HepG2 (cell line): ENCODE results near the gene TJP2. TPM values are rescaled to one million over a fixed set of nuclear protein-coding genes. Genes with fewer than 3 reads are reported as not detected.
A peak's percentile ranks its signal among the peaks of the same experiment; 100 is the strongest.

Experiments used
- ATAC-seq: fragments of 200-7000 bp; cut with Tn5 transposase; 3 replicates; pipeline ENCODE4 v1.9.1; 2020; ENCODE audit warnings: mild to moderate bottlenecking, moderate library complexity
- BruUV-seq: library from RNA; stranded (reverse); fragments of 400-500 nt; replicated peaks from 2 replicates; lab custom pipeline; 2021; lab: Mats Ljungman, UMichigan
- CTCF ChIA-PET: fragments of 300-600 bp; formaldehyde crosslinking; extraction: SDS; loops from one replicate; lab custom pipeline; 2021; ENCODE audit warnings: low total read pairs, inconsistent platforms, low intra/inter-chr PET ratio; lab: Yijun Ruan, JAX
- POLR2A ChIA-PET: fragments of 350-600 bp; sonication (Branson Sonifier 250); formaldehyde crosslinking; loops from one replicate; lab custom pipeline; 2020; ENCODE audit warnings: antibody characterized with exemption, inconsistent platforms; lab: Yijun Ruan, JAX
- DNase-seq: peaks from one replicate; pipeline ENCODE4 v3.0.0-alpha.2; 2015; ENCODE audit warnings: low spot score
- FAIRE-seq: peaks from 3 replicates; lab custom pipeline; 2011; peaks lifted over from hg19 to GRCh38; lab: Jason Lieb, UNC
- H2AFZ ChIP-seq: one replicate; pipeline ENCODE4 v1.6.1; 2011; ENCODE audit warnings: low read length, inconsistent platforms
- H3K27ac ChIP-seq: fragments of 300-600 bp; 3 replicates; pipeline ENCODE4 v1.8.0; 2011; ENCODE audit warnings: mixed run types, mild to moderate bottlenecking, mixed read lengths, low read length, inconsistent platforms; ENCODE audit not compliant: insufficient read depth; ENCODE audit errors: extremely low read length
- H3K27me3 ChIP-seq, 2 experiments: fragments of 200-600 bp in 1 of 2; 2 replicates in 1 of 2; 3 replicates in 1 of 2; pipeline versions ENCODE4 v1.6.0 to v1.8.0; 2011; ENCODE audit warnings: low read length in 2 of 2, mild to moderate bottlenecking in 2 of 2, moderate library complexity in 2 of 2, inconsistent platforms in 1 of 2; ENCODE audit not compliant: insufficient read depth in 2 of 2, control insufficient read depth in 1 of 2
- H3K36me3 ChIP-seq, 2 experiments: fragments of 200-600 bp in 1 of 2; replicated peaks in 1 of 2; 2 replicates in 1 of 2; 3 replicates in 1 of 2; pipeline versions ENCODE4 v1.5.1 to v1.8.0; 2011; ENCODE audit warnings: low read length in 2 of 2, inconsistent platforms in 1 of 2; ENCODE audit not compliant: insufficient read depth in 2 of 2, control insufficient read depth in 1 of 2
- H3K4me1 ChIP-seq: 2 replicates; pipeline ENCODE4 v1.5.1; 2012; ENCODE audit warnings: low read length, inconsistent platforms; ENCODE audit not compliant: insufficient read depth
- H3K4me2 ChIP-seq: 2 replicates; pipeline ENCODE4 v1.6.0; 2011; ENCODE audit warnings: low read depth, low read length, inconsistent platforms
- H3K4me3 ChIP-seq, 3 experiments: fragments of 200-600 bp in 1 of 3; sonication (generic), shearing (Covaris generic) in 1 of 3; replicated peaks in 1 of 3; 2 replicates each; pipeline ENCODE4 v1.5.1; 2011 to 2016; ENCODE audit warnings: low read length in 3 of 3, inconsistent platforms in 2 of 3, low read depth in 2 of 3, mild to moderate bottlenecking in 2 of 3, control low read depth in 1 of 3, mixed read lengths in 1 of 3; ENCODE audit not compliant: insufficient read depth in 1 of 3
- H3K79me2 ChIP-seq: one replicate; pipeline ENCODE4 v1.6.1; 2011; ENCODE audit warnings: low read length, inconsistent platforms; ENCODE audit not compliant: insufficient read depth
- H3K9ac ChIP-seq: 2 replicates; pipeline ENCODE4 v1.6.0; 2011; ENCODE audit warnings: mild to moderate bottlenecking, low read depth, low read length, inconsistent platforms; ENCODE audit not compliant: insufficient read depth
- H3K9me3 ChIP-seq: 2 replicates; pipeline ENCODE4 v1.5.1; 2012; ENCODE audit warnings: mild to moderate bottlenecking, low read length
- H4K20me1 ChIP-seq: 2 replicates; pipeline ENCODE4 v1.6.0; 2011; ENCODE audit warnings: inconsistent platforms, mild to moderate bottlenecking, low read length, moderate library complexity; ENCODE audit not compliant: insufficient read depth
- ARID5B ChIP-seq: IDR thresholded peaks from 2 replicates; pipeline ENCODE4 v1.4.0; 2020; ENCODE audit warnings: mild to moderate bottlenecking, missing genetic modification reagents
- CREB1 ChIP-seq, 2 experiments: fragments of 450-650 bp in 1 of 2; IDR thresholded peaks; 2 replicates each; pipeline ENCODE4 v1.6.1; 2016 to 2017; ENCODE audit warnings: control low read depth in 1 of 2, mild to moderate bottlenecking in 1 of 2, missing compliant biosample characterization in 1 of 2, missing genetic modification characterization in 1 of 2
- FOSL2 ChIP-seq: sonication (generic); formaldehyde crosslinking; IDR thresholded peaks from 2 replicates; pipeline ENCODE4 v1.4.0; 2020; ENCODE audit warnings: missing genetic modification reagents
- FOXA1 ChIP-seq, 2 experiments: fragments of 450-650 bp in 1 of 2; sonication (generic) in 1 of 2; formaldehyde crosslinking in 1 of 2; IDR thresholded peaks; 2 replicates each; pipeline versions ENCODE4 v1.4.0 to v1.6.1; 2016 to 2020; ENCODE audit warnings: missing genetic modification reagents in 1 of 2
- FOXO1 ChIP-seq: sonication (generic); formaldehyde crosslinking; IDR thresholded peaks from 2 replicates; pipeline ENCODE4 v1.4.0; 2020; ENCODE audit warnings: missing genetic modification reagents
- HMG20A ChIP-seq: IDR thresholded peaks from 2 replicates; pipeline ENCODE4 v1.6.1; 2016; ENCODE audit warnings: borderline replicate concordance
- HNRNPUL1 ChIP-seq: fragments of 200-400 bp; formaldehyde crosslinking; IDR thresholded peaks from 2 replicates; pipeline ENCODE4 v1.6.1; 2017; ENCODE audit warnings: low read depth, mild to moderate bottlenecking, low read length, moderate library complexity
- IKZF1 ChIP-seq: fragments of 450-650 bp; IDR thresholded peaks from 2 replicates; pipeline ENCODE4 v1.7.1; 2016
- KDM1A ChIP-seq: IDR thresholded peaks from 2 replicates; pipeline ENCODE4 v1.6.1; 2016; ENCODE audit warnings: missing compliant biosample characterization
- KLF13 ChIP-seq: sonication (generic); formaldehyde crosslinking; IDR thresholded peaks from 2 replicates; pipeline ENCODE4 v1.4.0; 2020; ENCODE audit warnings: mild to moderate bottlenecking, missing genetic modification reagents
- MIER2 ChIP-seq: IDR thresholded peaks from 2 replicates; pipeline ENCODE4 v1.6.1; 2016; ENCODE audit warnings: missing biosample characterization, missing genetic modification reagents
- REL ChIP-seq: sonication (generic); formaldehyde crosslinking; conservative IDR thresholded peaks from 2 replicates; pipeline ENCODE4 v1.8.0; 2022; ENCODE audit warnings: mild to moderate bottlenecking, missing genetic modification reagents, moderate library complexity
- SAP130 ChIP-seq: IDR thresholded peaks from 2 replicates; pipeline ENCODE4 v1.6.1; 2016; ENCODE audit warnings: low read depth
- SIX1 ChIP-seq: sonication (generic); formaldehyde crosslinking; IDR thresholded peaks from 2 replicates; pipeline ENCODE4 v1.4.0; 2020; ENCODE audit warnings: missing genetic modification reagents, borderline replicate concordance
- SRF ChIP-seq: IDR thresholded peaks from 2 replicates; pipeline ENCODE4 v1.6.1; 2011; ENCODE audit warnings: mild to moderate bottlenecking, low read depth, low read length, moderate library complexity
- ZNF234 ChIP-seq: sonication (generic); formaldehyde crosslinking; conservative IDR thresholded peaks from 2 replicates; pipeline ENCODE4 v1.5.1; 2020; ENCODE audit warnings: mild to moderate bottlenecking, missing genetic modification reagents
- ZNF30 ChIP-seq: sonication (generic); formaldehyde crosslinking; IDR thresholded peaks from 2 replicates; pipeline ENCODE4 v1.5.0; 2020; ENCODE audit warnings: mild to moderate bottlenecking, missing genetic modification reagents
- ZNF34 ChIP-seq: sonication (generic); formaldehyde crosslinking; IDR thresholded peaks from 2 replicates; pipeline ENCODE4 v1.4.0; 2020; ENCODE audit warnings: mild to moderate bottlenecking, missing genetic modification reagents, borderline replicate concordance
- ZNF362 ChIP-seq: sonication (generic); formaldehyde crosslinking; IDR thresholded peaks from 2 replicates; pipeline ENCODE4 v1.4.0; 2020; ENCODE audit warnings: missing genetic modification reagents, mild to moderate bottlenecking, borderline replicate concordance
- ZNF563 ChIP-seq: sonication (generic); formaldehyde crosslinking; IDR thresholded peaks from 2 replicates; pipeline ENCODE4 v1.8.0; 2022; ENCODE audit warnings: mild to moderate bottlenecking, moderate library complexity, missing genetic modification reagents
- WGBS: methylation state at CpG from one replicate; pipeline ENCODE4 v1.1.6; 2017; ENCODE audit warnings: low lambda C conversion rate; 5-methylcytosine and 5-hydroxymethylcytosine counted together
- in situ Hi-C: cut with HindIII; loops from 2 replicates; pipeline ENCODE4 v1.10.0; 2017; ENCODE audit warnings: low pct_unique_long_range_greater_than_20kb; ENCODE audit not compliant: extremely low pct_ligation_motif_present
- intact Hi-C: fragments of 100-400 bp; cut with micrococcal nuclease; formaldehyde crosslinking; loops from one replicate; pipeline ENCODE4 v1.10.0; 2022; ENCODE audit not compliant: unreplicated experiment
- polyA plus RNA-seq, 8 experiments: library from polyadenylated mRNA; depleted of rRNA in 3 of 8; stranded (reverse) in 7 of 8; unstranded in 1 of 8; fragments of >200 nt; fragmentation: Illumina TruSeq in 4 of 8; extraction: Trizol in 4 of 8; gene quantifications; 2 replicates each; pipeline versions ENCODE4 v1.2.1 to v1.2.3, GENCODE V29; 2011 to 2016; ENCODE audit warnings: low read depth in 4 of 8, missing spikeins in 1 of 8, mixed read lengths in 1 of 8; ENCODE audit not compliant: insufficient read depth in 1 of 8
- total RNA-seq, 5 experiments: library from RNA; depleted of rRNA; stranded (reverse); fragments of >200 nt; fragmentation: Illumina TruSeq; extraction: Trizol; gene quantifications; 2 replicates each; pipeline ENCODE4 v1.2.3, GENCODE V29; 2016; ENCODE audit warnings: low read depth in 1 of 5
- TF ChIP-seq, protein P1 (sequence below): IDR thresholded peaks from 2 replicates; pipeline ENCODE4 v1.6.1; 2016

The TJP2 gene
- total and polyA plus RNA-seq, 2 of the 13 experiments (the other 11 are each of a cell fraction or from before 2014, with no cell fraction given) = 109 to 110 TPM

GRCh38 chr9:69178583-69179011 lies 4.5 kb downstream of the TJP2 start:
- H3K79me2 ChIP-seq = peaks cover 94% of the 10 kb centered on the region
- peak overlapping the region; percentile 48 for H3K27ac ChIP-seq
- H3K27me3 ChIP-seq = no peaks in the 10 kb centered on the region
- FAIRE-seq (peak; percentile 72), ATAC-seq (peak; percentile 43), DNase-seq (peak; percentile 93)
- POLR2A ChIA-PET = interaction anchor here (1.1 to 5.5 kb wide), 5 partner anchors 10 to 57 kb away, joined by 3 to 97 read pairs (median 6); no protein-coding TSS in a partner anchor
- no peaks in the 10 kb centered on the region for H3K9me3 ChIP-seq
- H3K9ac ChIP-seq = no peak overlapping the region
- H3K4me3 ChIP-seq = no peak overlapping the region
- BruUV-seq = no TSS peak
- in situ Hi-C loops (no loop called here), intact Hi-C loops (loop anchor here (1.0 kb wide), 1 partner anchor 8 kb away; no protein-coding TSS in a partner anchor)
- peaks cover 52% of the 10 kb centered on the region for H4K20me1 ChIP-seq
- H3K36me3 ChIP-seq = peaks cover 4 to 14% of the 10 kb centered on the region in 2 experiments; a peak in 3 of 5 replicates
- peaks cover 94% of the 10 kb centered on the region for H3K4me1 ChIP-seq
- WGBS = 2% methylated on average over 3 of the region's 3 CpGs
- H2AFZ ChIP-seq = no peak overlapping the region
- CTCF ChIA-PET = no interaction called here
- H3K4me2 ChIP-seq = peak overlapping the region; percentile 93
- TF ChIP-seq IKZF1 (no peak), SAP130 (peak; percentile 73), HNRNPUL1 (no peak), ZNF563 (CRISPR knock-in tag) (no peak), FOSL2 (CRISPR knock-in tag) (peak; percentile 81), ARID5B (CRISPR knock-in tag) (peak; percentile 92), ZNF30 (CRISPR knock-in tag) (no peak), SRF (no peak), FOXA1 (IDR thresholded peaks at IDR 0.05) (no peak), FOXA1 (CRISPR knock-in tag; IDR thresholded peaks at IDR 0.05) (peak; percentile 87), KLF13 (CRISPR knock-in tag) (no peak), HMG20A (CRISPR knock-in tag) (peak; percentile 77), FOXO1 (CRISPR knock-in tag) (no peak), KDM1A (peak; percentile 73), REL (CRISPR knock-in tag) (no peak), ZNF34 (CRISPR knock-in tag) (no peak), CREB1 (IDR thresholded peaks at IDR 0.05) (no peak), CREB1 (CRISPR knock-in tag; IDR thresholded peaks at IDR 0.05) (peak; percentile 28; the same call in 1 of the 2 replicates), ZNF362 (no peak), MIER2 (CRISPR knock-in tag) (0 out of 2 replicates have a peak, but pooled peaks have one; percentile 41), SIX1 (CRISPR knock-in tag) (0 out of 2 replicates have a peak, but pooled peaks have one; percentile 25), ZNF234 (CRISPR knock-in tag) (no peak)
- TF ChIP-seq, protein P1, sequence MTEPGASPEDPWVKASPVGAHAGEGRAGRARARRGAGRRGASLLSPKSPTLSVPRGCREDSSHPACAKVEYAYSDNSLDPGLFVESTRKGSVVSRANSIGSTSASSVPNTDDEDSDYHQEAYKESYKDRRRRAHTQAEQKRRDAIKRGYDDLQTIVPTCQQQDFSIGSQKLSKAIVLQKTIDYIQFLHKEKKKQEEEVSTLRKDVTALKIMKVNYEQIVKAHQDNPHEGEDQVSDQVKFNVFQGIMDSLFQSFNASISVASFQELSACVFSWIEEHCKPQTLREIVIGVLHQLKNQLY = peak; percentile 26; the same call in 1 of the 2 replicates
